ACHN (cell line): Measurements from ENCODE around the gene LRBA.
"Not testable (repeated sequence)": the region's sequence is repeated elsewhere in the genome, so short reads cannot be mapped to it uniquely, and the experiment has no call there.

Experiments used
- DNase-seq: peaks from one replicate; pipeline ENCODE4 v3.0.0-alpha.2; 2015
- in situ Hi-C: cut with HindIII; loops from 2 replicates; pipeline ENCODE4 v1.10.0; 2017; ENCODE audit warnings: low sequenced_read_pairs, low pct_ligation_motif_present, low pct_unique_long_range_greater_than_20kb

Gene LRBA

GRCh38 chr4:150982557-150983233 is 32.4 kb downstream of the LRBA start:
- in situ Hi-C loops, result no loop called here

GRCh38 chr4:150978738-150979575 is 36.1 kb downstream of the LRBA start:
- in situ Hi-C loops, result no loop called here
- no peak for DNase-seq

More at GRCh38 chr4:150982557-150983233, 32.4 kb downstream of the LRBA start:
- no peak for DNase-seq

- in situ Hi-C loops, result no loop called here
- no peak for DNase-seq
Observed at GRCh38 chr4:150976478-150977118, 38.5 kb downstream of the LRBA start.

- in situ Hi-C loops, result no loop called here
- DNase-seq, result no peak
Observed at GRCh38 chr4:150974750-150975149, 40.3 kb downstream of the LRBA start.

GRCh38 chr4:150974252-150974640 is 40.8 kb downstream of the LRBA start:
- no peak for DNase-seq
- in situ Hi-C loops, result no loop called here

- no peak for DNase-seq
- in situ Hi-C loops, result no loop called here
Observed at GRCh38 chr4:150973626-150974251, 41.3 kb downstream of the LRBA start.

- in situ Hi-C loops, result no loop called here
- DNase-seq, result no peak
Observed at GRCh38 chr4:150972592-150972991, 42.5 kb downstream of the LRBA start.

- in situ Hi-C loops, result no loop called here
- peak; percentile 9 for DNase-seq
Observed at GRCh38 chr4:150971901-150972300, 43.2 kb downstream of the LRBA start.

GRCh38 chr4:150970685-150971151 is 44.4 kb downstream of the LRBA start:
- in situ Hi-C loops, result no loop called here
- no peak for DNase-seq

- in situ Hi-C loops, result no loop called here
- no peak for DNase-seq
Observed at GRCh38 chr4:150964754-150965153, 50.3 kb downstream of the LRBA start.

- in situ Hi-C loops, DNase-seq: not testable (repeated sequence)
Observed at GRCh38 chr4:150963602-150964345, 51.3 kb downstream of the LRBA start.

GRCh38 chr4:150962245-150962644 is 52.8 kb downstream of the LRBA start:
- no peak for DNase-seq
- in situ Hi-C loops, result no loop called here

GRCh38 chr4:150961566-150961965 is 53.5 kb downstream of the LRBA start:
- no peak for DNase-seq
- in situ Hi-C loops, result no loop called here

GRCh38 chr4:150960818-150961217 is 54.3 kb downstream of the LRBA start:
- DNase-seq, result peak; percentile 15
- in situ Hi-C loops, result no loop called here

GRCh38 chr4:150960079-150960478 is 55.0 kb downstream of the LRBA start:
- DNase-seq, result peak; percentile 14
- in situ Hi-C loops, result no loop called here

- DNase-seq, result peak; percentile 12
- in situ Hi-C loops, result not testable (repeated sequence)
Observed at GRCh38 chr4:150957981-150958380, 57.1 kb downstream of the LRBA start.

GRCh38 chr4:150957095-150957494 is 58.0 kb downstream of the LRBA start:
- in situ Hi-C loops, DNase-seq: not testable (repeated sequence)

GRCh38 chr4:150953916-150954315 is 61.2 kb downstream of the LRBA start:
- DNase-seq, in situ Hi-C loops: not testable (repeated sequence)
